HG02759 (cell line): ENCODE measurements around the gene HOXC6.
"Not testable (repeated sequence)": the region's sequence is repeated elsewhere in the genome, so short reads cannot be mapped to it uniquely, and the experiment has no call there.

Experiments used
- ATAC-seq: cut with Tn5 transposase; IDR thresholded peaks from one replicate; pipeline ENCODE4 v1.9.1; 2021; ENCODE audit warnings: mild to moderate bottlenecking, moderate library complexity; ENCODE audit not compliant: unreplicated experiment

HOXC6 gene

GRCh38 chr12:54038284-54038870 lies 10.1 kb downstream of the HOXC6 start:
- ATAC-seq, result no peak

- ATAC-seq, result no peak
Observed at GRCh38 chr12:54038871-54039414, 10.7 kb downstream of the HOXC6 start.

GRCh38 chr12:54039417-54040147 lies 11.3 kb downstream of the HOXC6 start:
- ATAC-seq, result no peak

- no peak for ATAC-seq
Observed at GRCh38 chr12:54040148-54040494, 11.9 kb downstream of the HOXC6 start.

- no peak for ATAC-seq
Observed at GRCh38 chr12:54040648-54041047, 12.4 kb downstream of the HOXC6 start.

- ATAC-seq, result no peak
Observed at GRCh38 chr12:54041097-54041690, 13.0 kb downstream of the HOXC6 start.

- ATAC-seq, result not testable (repeated sequence)
Observed at GRCh38 chr12:54042033-54042432, 13.8 kb downstream of the HOXC6 start.

- ATAC-seq, result no peak
Observed at GRCh38 chr12:54042970-54043853, 15.0 kb downstream of the HOXC6 start.

GRCh38 chr12:54044425-54045103 lies 16.3 kb downstream of the HOXC6 start:
- no peak for ATAC-seq

GRCh38 chr12:54045401-54045800 lies 17.2 kb downstream of the HOXC6 start:
- ATAC-seq, result no peak

GRCh38 chr12:54045868-54046521 lies 17.8 kb downstream of the HOXC6 start:
- no peak for ATAC-seq

GRCh38 chr12:54046809-54047159 lies 18.5 kb downstream of the HOXC6 start:
- no peak for ATAC-seq

GRCh38 chr12:54047160-54047963 lies 19.1 kb downstream of the HOXC6 start:
- ATAC-seq, result no peak

- no peak for ATAC-seq
Observed at GRCh38 chr12:54047964-54048303, 19.7 kb downstream of the HOXC6 start.

- no peak for ATAC-seq
Observed at GRCh38 chr12:54048406-54049093, 20.3 kb downstream of the HOXC6 start.

GRCh38 chr12:54049108-54049507 lies 20.9 kb downstream of the HOXC6 start:
- ATAC-seq, result no peak

GRCh38 chr12:54050482-54050810 lies 22.2 kb downstream of the HOXC6 start:
- no peak for ATAC-seq

- no peak for ATAC-seq
Observed at GRCh38 chr12:54051026-54051842, 23.0 kb downstream of the HOXC6 start.
